HG03565 (cell line): Measurements from ENCODE around the gene FH.

Experiments used
- ATAC-seq: cut with Tn5 transposase; IDR thresholded peaks from one replicate; pipeline ENCODE4 v1.9.1; 2021; ENCODE audit warnings: mild to moderate bottlenecking, moderate library complexity; ENCODE audit not compliant: unreplicated experiment

Gene FH

DNA sequence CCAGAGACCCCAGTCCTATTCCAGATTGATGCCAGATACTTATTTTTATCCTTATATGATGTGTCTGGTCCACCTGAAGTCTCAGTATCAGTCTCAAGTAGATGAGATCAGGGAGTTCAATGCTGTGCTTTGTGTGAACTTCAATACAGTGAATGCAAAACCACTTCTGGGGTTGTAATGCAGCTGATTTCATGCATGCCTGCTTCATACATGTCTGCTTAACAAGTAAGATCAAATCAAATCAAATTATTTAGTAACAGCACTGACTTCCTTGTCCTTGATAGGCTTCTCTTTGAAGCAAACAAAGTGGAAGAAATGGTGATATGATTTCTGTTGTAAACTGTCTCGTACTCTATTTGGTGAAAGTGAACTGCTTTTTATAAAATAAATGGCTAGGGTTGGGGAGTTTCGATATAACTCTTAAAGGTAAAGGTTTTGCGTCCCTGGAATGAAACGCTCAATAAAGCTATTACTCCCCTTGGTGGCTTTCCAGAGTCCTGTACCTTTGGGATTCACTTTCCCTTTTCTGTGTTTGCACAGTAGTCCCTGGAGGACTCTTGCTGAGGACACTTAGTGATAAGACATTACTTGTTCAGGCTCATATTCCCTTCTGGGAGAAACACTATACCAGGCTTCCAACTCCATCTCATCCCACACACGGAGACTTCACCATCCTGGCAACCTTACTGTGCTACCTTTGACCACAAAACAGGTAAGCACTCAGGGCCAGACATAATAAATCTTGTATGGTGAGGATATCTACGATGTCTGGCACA, 59.3 kb downstream of the FH start:
- no peak for ATAC-seq

DNA sequence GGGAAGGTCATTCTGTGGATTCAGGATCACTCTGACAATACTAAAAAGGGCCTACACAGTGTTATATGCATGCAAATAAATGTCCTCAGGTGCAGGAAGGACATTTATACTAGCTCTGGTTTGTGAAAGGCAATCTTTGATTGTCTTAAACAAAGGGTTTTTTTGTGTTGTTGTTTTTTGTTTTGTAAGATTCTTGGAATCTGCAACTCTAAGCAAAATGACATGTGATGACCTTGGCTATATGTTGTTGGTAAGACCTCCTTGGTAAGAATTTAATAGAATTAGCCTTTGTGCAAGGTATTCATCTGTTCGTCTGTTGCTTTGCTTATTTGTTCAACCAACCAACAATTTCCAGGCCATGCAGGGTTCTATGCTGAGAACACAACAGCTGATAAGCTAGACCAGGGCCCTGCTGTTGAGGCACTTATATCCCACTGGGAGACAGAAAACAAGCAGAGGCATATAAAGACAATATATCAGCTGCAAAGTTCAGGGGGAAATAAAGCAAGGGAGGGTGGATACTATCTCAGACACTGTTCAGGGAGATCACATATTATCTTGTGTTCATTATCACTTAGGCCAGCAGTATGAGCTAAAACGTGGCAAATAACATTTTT, 60.3 kb downstream of the FH start:
- no peak for ATAC-seq

DNA sequence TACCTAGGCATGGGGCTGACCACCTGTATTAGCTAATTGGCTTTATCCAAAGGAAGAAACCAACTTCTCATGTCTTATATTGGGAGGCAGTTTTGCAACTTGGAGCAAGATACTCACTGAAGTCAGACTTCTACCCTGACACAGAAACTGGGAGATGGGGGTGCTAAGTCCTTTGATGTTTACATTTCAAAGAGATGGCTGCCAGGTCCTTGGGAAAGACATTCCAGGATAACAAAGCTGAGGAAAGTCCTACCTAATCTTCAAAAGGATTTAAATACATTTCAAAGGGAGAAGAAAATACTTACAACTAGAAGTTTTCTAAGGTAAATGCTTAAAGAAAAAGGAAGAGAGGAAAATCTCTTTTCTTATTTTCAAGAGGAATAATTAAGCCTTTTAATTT, 62.1 kb downstream of the FH start:
- no peak for ATAC-seq

DNA sequence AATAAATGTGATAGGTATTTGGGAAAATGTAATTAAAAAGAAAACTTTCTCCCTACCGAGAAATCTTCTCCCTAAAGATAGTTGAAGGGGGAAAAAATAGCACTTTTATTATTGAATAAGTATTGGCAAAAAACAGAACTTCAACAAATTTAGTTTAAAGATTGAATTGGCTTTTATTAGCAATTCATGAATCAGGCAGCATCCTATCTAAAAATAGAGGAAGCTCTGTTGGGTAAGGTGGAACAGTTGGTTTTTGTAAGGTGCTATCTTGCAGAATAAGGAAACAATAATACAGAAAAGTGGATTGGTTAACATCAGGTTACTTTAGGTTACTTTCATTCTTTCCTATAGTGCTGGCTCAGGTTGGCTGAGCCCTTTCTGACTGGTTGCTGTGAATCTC, 62.8 kb downstream of the FH start:
- no peak for ATAC-seq

GRCh38 chr1:241453732-241454131, 65.8 kb downstream of the FH start:
- ATAC-seq, result no peak

DNA sequence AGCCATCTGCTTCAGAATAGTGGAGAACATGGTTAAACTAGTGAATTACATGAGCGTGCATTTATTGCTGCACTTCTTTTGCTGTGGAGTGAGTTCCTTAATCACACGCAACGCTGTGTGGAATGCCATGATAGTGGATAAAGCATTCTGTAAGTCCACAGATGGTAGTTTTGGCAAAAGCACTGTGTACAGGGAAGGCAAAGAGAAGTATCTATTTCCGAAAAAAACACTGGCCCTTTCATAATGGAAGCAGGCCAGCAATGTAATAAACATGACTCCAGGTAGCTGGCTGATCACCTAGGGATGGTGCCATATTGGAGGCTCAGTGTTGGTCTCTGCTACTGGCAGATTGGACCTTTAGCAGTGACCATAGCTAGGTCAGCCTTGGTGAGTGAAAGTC, 67.6 kb downstream of the FH start:
- no peak for ATAC-seq
